PC-9 (cell line): Measurements from ENCODE around the gene CRYGN. TPM values are rescaled to one million over a fixed set of nuclear protein-coding genes. Genes with fewer than 3 reads are reported as not detected.

Experiments
- BruUV-seq: library from RNA; stranded (reverse); fragments of 400-500 nt; replicated peaks from 2 replicates; lab custom pipeline; 2021; lab: Mats Ljungman, UMichigan
- CTCF ChIA-PET: fragments of 300-600 bp; sonication (Branson Sonifier 250); formaldehyde crosslinking; loops from one replicate; lab custom pipeline; 2022; ENCODE audit warnings: antibody characterized with exemption; lab: Charles Lee
- POLR2A ChIA-PET: fragments of 300-600 bp; sonication (Branson Sonifier 250); formaldehyde crosslinking; loops from one replicate; lab custom pipeline; 2022; ENCODE audit warnings: antibody characterized with exemption; ENCODE audit not compliant: unreplicated experiment; lab: Charles Lee
- DNase-seq, 2 experiments: peaks; one replicate each; pipeline versions ENCODE4 v3.0.0 to v3.0.0-alpha.2; 2015 to 2022; ENCODE audit warnings: mixed read lengths in 1 of 2
- H2AFZ ChIP-seq: fragments of 200-600 bp; sonication (generic); 2 replicates; pipeline ENCODE4 v1.8.1; 2017; ENCODE audit warnings: antibody characterized with exemption
- H3F3A ChIP-seq: fragments of 200-600 bp; sonication (generic); 2 replicates; pipeline ENCODE4 v1.8.1; 2017; ENCODE audit warnings: antibody characterized with exemption, mild to moderate bottlenecking, low read depth; ENCODE audit not compliant: insufficient read depth
- H3K27ac ChIP-seq: fragments of 200-600 bp; sonication (generic); 2 replicates; pipeline ENCODE4 v1.6.1; 2016; ENCODE audit warnings: mixed run types
- H3K27me3 ChIP-seq: fragments of 200-600 bp; sonication (generic); 2 replicates; pipeline ENCODE4 v1.6.1; 2016; ENCODE audit warnings: low read depth, mixed run types; ENCODE audit not compliant: insufficient read depth
- H3K36me3 ChIP-seq: fragments of 200-600 bp; sonication (generic); 2 replicates; pipeline ENCODE4 v1.6.1; 2016; ENCODE audit warnings: low read depth, mixed run types
- H3K4me1 ChIP-seq: fragments of 200-600 bp; sonication (generic); replicated peaks from 2 replicates; pipeline ENCODE4 v1.6.1; 2016; ENCODE audit warnings: mixed run types; ENCODE audit not compliant: insufficient read depth
- H3K4me2 ChIP-seq: fragments of 200-600 bp; sonication (generic); 2 replicates; pipeline ENCODE4 v1.6.1; 2017; ENCODE audit warnings: mixed run types
- H3K4me3 ChIP-seq: fragments of 200-600 bp; sonication (generic); 2 replicates; pipeline ENCODE4 v1.6.1; 2016; ENCODE audit warnings: mixed run types
- H3K79me2 ChIP-seq: fragments of 200-600 bp; sonication (generic); 2 replicates; pipeline ENCODE4 v1.6.1; 2017; ENCODE audit warnings: low read depth, mixed run types
- H3K9me2 ChIP-seq: fragments of 200-600 bp; sonication (generic); 2 replicates; pipeline ENCODE4 v1.8.1; 2017; ENCODE audit warnings: mild to moderate bottlenecking; ENCODE audit not compliant: insufficient read depth
- H3K9me3 ChIP-seq: fragments of 200-600 bp; sonication (generic); 2 replicates; pipeline ENCODE4 v1.8.1; 2016; ENCODE audit warnings: low read depth; ENCODE audit not compliant: insufficient read depth
- H4K20me1 ChIP-seq: fragments of 200-600 bp; sonication (generic); 2 replicates; pipeline ENCODE4 v1.8.1; 2017; ENCODE audit not compliant: insufficient read depth
- CTCF ChIP-seq: fragments of 200-600 bp; sonication (generic); conservative IDR thresholded peaks from 2 replicates; pipeline ENCODE4 v1.6.1; 2017; ENCODE audit warnings: mixed run types, antibody characterized with exemption, mild to moderate bottlenecking, moderate library complexity
- EZH2 ChIP-seq: fragments of 200-600 bp; sonication (generic); IDR thresholded peaks from 2 replicates; pipeline ENCODE4 v1.8.0; 2017; ENCODE audit warnings: antibody characterized with exemption, low read depth
- intact Hi-C: fragments of 100-400 bp; cut with micrococcal nuclease; formaldehyde crosslinking; loops from one replicate; pipeline ENCODE4 v1.10.0; 2022; ENCODE audit not compliant: unreplicated experiment
- total RNA-seq: library from RNA; stranded (reverse); gene quantifications from 2 replicates; pipeline ENCODE4 v1.2.3, GENCODE V29; 2021

Gene CRYGN
- total RNA-seq, 1 experiment from 2014 or later, result 1.0 TPM

- no peaks in the 10 kb centered on the region for H3K36me3 ChIP-seq
- peaks cover 5% of the 10 kb centered on the region; the same call in 1 of the 2 replicates for H3F3A ChIP-seq
- no peak for TF ChIP-seq CTCF
- TF ChIP-seq EZH2, result no peak
- intact Hi-C loops, result no loop called here
- no peaks in the 10 kb centered on the region for H3K9me2 ChIP-seq
- H2AFZ ChIP-seq, result no peak overlapping the region
- no peak overlapping the region for H3K4me3 ChIP-seq
- no peak overlapping the region for H3K4me2 ChIP-seq
- peaks cover 4% of the 10 kb centered on the region; the same call in 1 of the 2 replicates for H4K20me1 ChIP-seq
- peaks cover 8% of the 10 kb centered on the region for H3K4me1 ChIP-seq
- CTCF ChIA-PET, result no interaction called here
- DNase-seq, result no peak
- no TSS peak for BruUV-seq
- H3K27me3 ChIP-seq, result no peaks in the 10 kb centered on the region
- no peaks in the 10 kb centered on the region for H3K9me3 ChIP-seq
- H3K27ac ChIP-seq, result no peak overlapping the region
- H3K79me2 ChIP-seq, result no peaks in the 10 kb centered on the region
- POLR2A ChIA-PET, result no interaction called here
Measured at GRCh38 chr7:151382079-151382885, 57.7 kb downstream of the CRYGN start.

DNA sequence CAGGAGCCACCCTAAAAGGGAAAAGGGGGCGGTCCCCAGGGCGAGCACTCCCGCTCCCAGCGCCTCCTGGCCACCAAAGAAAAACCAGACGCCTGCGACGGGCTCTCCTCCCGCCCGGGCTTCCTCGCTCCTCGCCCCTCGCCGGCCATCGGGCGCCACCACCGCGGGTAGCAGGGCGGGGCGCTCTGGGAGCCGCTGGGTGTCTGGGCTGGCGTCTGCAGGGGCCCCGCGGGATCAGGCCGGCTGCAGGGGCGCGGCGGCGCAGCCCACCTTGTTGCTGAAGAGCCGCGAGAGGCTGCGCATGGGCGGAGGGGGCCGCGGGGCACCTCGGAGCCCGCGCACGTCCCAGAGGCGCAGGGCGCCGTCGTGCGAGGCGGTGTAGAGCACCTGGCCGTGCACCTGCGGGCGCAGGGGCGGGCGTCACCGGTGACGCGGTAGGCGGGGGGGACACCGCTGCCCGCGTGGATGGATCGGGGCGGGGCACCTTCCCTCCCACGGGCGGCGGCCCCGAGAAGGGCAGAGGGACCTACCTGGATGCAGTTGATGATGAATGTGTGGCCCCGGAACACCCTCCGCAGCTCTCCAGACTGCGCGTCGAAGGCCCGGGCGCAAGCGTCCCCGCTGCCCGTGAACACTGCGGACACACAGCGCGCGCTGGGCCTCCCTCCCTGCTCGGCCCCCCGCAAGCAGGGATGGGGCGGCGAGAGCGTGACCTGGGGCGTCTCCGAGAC, 58.4 kb downstream of the CRYGN start:
- no peak for TF ChIP-seq EZH2
- no peak for TF ChIP-seq CTCF
- Histone ChIP-seq H3K9me2 (no peaks in the 10 kb centered on the region), H3K4me2 (no peak overlapping the region), H2AFZ (no peak overlapping the region), H3K4me3 (no peak overlapping the region), H3K9me3 (no peaks in the 10 kb centered on the region), H3K79me2 (no peaks in the 10 kb centered on the region), H3K27me3 (no peaks in the 10 kb centered on the region), H3K27ac (no peak overlapping the region), H3K4me1 (peaks cover 4% of the 10 kb centered on the region), H4K20me1 (peaks cover 4% of the 10 kb centered on the region; the same call in 1 of the 2 replicates), H3K36me3 (no peaks in the 10 kb centered on the region), H3F3A (peaks cover 5% of the 10 kb centered on the region; the same call in 1 of the 2 replicates)
- intact Hi-C loops, result no loop called here
- ChIA-PET CTCF (no interaction called here), POLR2A (no interaction called here)
- no peak for DNase-seq
- BruUV-seq, result no TSS peak

GRCh38 chr7:151381098-151381347, 58.9 kb downstream of the CRYGN start:
- Histone ChIP-seq H3K79me2 (no peaks in the 10 kb centered on the region), H3K27ac (no peak overlapping the region), H3K4me1 (no peaks in the 10 kb centered on the region), H3K9me3 (no peaks in the 10 kb centered on the region), H3K36me3 (no peaks in the 10 kb centered on the region), H3F3A (peaks cover 5% of the 10 kb centered on the region; the same call in 1 of the 2 replicates), H3K4me3 (no peak overlapping the region), H3K27me3 (no peaks in the 10 kb centered on the region), H2AFZ (no peak overlapping the region), H4K20me1 (peaks cover 4% of the 10 kb centered on the region; the same call in 1 of the 2 replicates), H3K9me2 (no peaks in the 10 kb centered on the region), H3K4me2 (no peak overlapping the region)
- intact Hi-C loops, result no loop called here
- BruUV-seq, result no TSS peak
- no peak for DNase-seq
- CTCF ChIA-PET, result no interaction called here
- TF ChIP-seq CTCF (no peak), EZH2 (no peak)
- POLR2A ChIA-PET, result no interaction called here
